Measurements from ENCODE around the gene PHIP. TPM values are rescaled to one million over a fixed set of nuclear protein-coding genes. Genes with fewer than 3 reads are reported as not detected.

The PHIP gene
- total and polyA plus RNA-seq, 10 of the 15 experiments (the other 5 are each of a cell fraction or from before 2014, with no cell fraction given) = 8.5 to 34.6 (median 17.9) TPM

GRCh38 chr6:78966542-78966941 lies 111.5 kb downstream of the PHIP start:
- Histone ChIP-seq H3K4me2 (ENCODE audit: control insufficient read depth, insufficient read depth) (no peak overlapping the region), H3K27ac (ENCODE audit: control insufficient read depth, insufficient read depth) (no peak overlapping the region), H3K4me1 (ENCODE audit: control insufficient read depth, insufficient read depth, low read length) (no peaks in the 10 kb centered on the region), H3K9me3 (replicated peaks; ENCODE audit: control insufficient read depth, insufficient read depth, low read length) (no peaks in the 10 kb centered on the region), H3K36me3 (ENCODE audit: control insufficient read depth in 2 of 2, insufficient read depth in 2 of 2, low read length in 1 of 2) (peaks cover 0 to 24% of the 10 kb centered on the region in 2 experiments), H4K20me1 (ENCODE audit: control insufficient read depth, insufficient read depth) (no peaks in the 10 kb centered on the region), H3K9ac (ENCODE audit: control insufficient read depth, insufficient read depth, low read length) (no peak overlapping the region), H3K4me3 (no peak overlapping the region), H3K79me2 (ENCODE audit: control insufficient read depth, insufficient read depth, low read length) (no peaks in the 10 kb centered on the region), H2AFZ (ENCODE audit: control insufficient read depth, low read depth, low read length) (no peak overlapping the region), H3K27me3 (replicated peaks in 1 of 2; ENCODE audit: control insufficient read depth in 2 of 2, insufficient read depth in 2 of 2, low read length in 1 of 2) (no peaks in the 10 kb centered on the region)
- ChIA-PET RAD21 (ENCODE audit: unreplicated experiment) (no interaction called here), POLR2A (no interaction called here), SMC1A (ENCODE audit: uncharacterized antibody, unreplicated experiment) (interaction anchor here (1.3 kb wide), 1 partner anchor 11 kb away, joined by 3 read pairs; no protein-coding TSS in a partner anchor), CTCF (no interaction called here)
- 80% methylated on average over 4 of the region's 4 CpGs for WGBS (ENCODE audit: insufficient coverage, insufficient replicate concordance, low lambda C conversion rate, missing lambda C conversion rate)
- no peak for ATAC-seq
- intact Hi-C loops (cut with micrococcal nuclease; ENCODE audit: unreplicated experiment) (no loop called here), in situ Hi-C loops (cut with MboI) (no loop called here)
- FAIRE-seq = no peak
- DNase-seq (ENCODE audit: low read depth, low spot score) = no peak
- TF ChIP-seq CREM (IDR thresholded peaks at IDR 0.05; ENCODE audit: low read depth) (no peak), NFYA (IDR thresholded peaks at IDR 0.05; ENCODE audit: borderline replicate concordance, low read depth, low read length) (no peak), ZNF687 (IDR thresholded peaks at IDR 0.05) (no peak), JUNB (IDR thresholded peaks at IDR 0.05) (no peak), HDGF (IDR thresholded peaks at IDR 0.05) (no peak), SIX5 (IDR thresholded peaks at IDR 0.05; ENCODE audit: low read depth, low read length, severe bottlenecking) (no peak), HCFC1 (IDR thresholded peaks at IDR 0.05; ENCODE audit: low read length) (no peak), RBBP5 (conservative IDR thresholded peaks at IDR 0.05) (no peak), POU2F2 (IDR thresholded peaks at IDR 0.05; ENCODE audit: borderline replicate concordance, low read depth, low read length) (no peak), PML (IDR thresholded peaks at IDR 0.05; ENCODE audit: low read length) (no peak), CHD2 (IDR thresholded peaks at IDR 0.05; ENCODE audit: borderline replicate concordance, low read depth, low read length) (no peak), USF2 (IDR thresholded peaks at IDR 0.05; ENCODE audit: borderline replicate concordance, low read depth, low read length) (no peak), NR2C1 (IDR thresholded peaks at IDR 0.05) (no peak)
- BruUV-seq (replicated peaks) = TSS peak; percentile 19

Data from GM12878 (cell line).